Thyroid gland (tissue), 4 donors: ENCODE measurements around the gene ACD. TPM values are rescaled to one million over a fixed set of nuclear protein-coding genes. Genes with fewer than 3 reads are reported as not detected.

ENCODE experiments used
- DNase-seq, 2 donors: peaks; one replicate each; pipeline ENCODE4 v3.0.0-alpha.2; 2019
- H3K27ac ChIP-seq, 3 donors: fragments of 200-600 bp; sonication (generic); 1 replicate in 2 of 3; 2 replicates in 1 of 3; pipeline ENCODE4 v1.5.1; 2016 to 2019; ENCODE audit warnings: mild to moderate bottlenecking in 1 of 3, moderate library complexity in 1 of 3
- H3K27me3 ChIP-seq: fragments of 200-600 bp; sonication (generic); one replicate; pipeline ENCODE4 v1.5.1; 2019
- H3K36me3 ChIP-seq, 2 donors: fragments of 200-600 bp; sonication (generic); one replicate each; pipeline ENCODE4 v1.5.1; 2016 to 2019
- H3K4me1 ChIP-seq, 2 donors: fragments of 200-600 bp; sonication (generic); one replicate each; pipeline ENCODE4 v1.5.1; 2017 to 2019
- H3K4me3 ChIP-seq, 3 donors: fragments of 200-600 bp; sonication (generic); replicated peaks in 1 of 3; 1 replicate in 2 of 3; 2 replicates in 1 of 3; pipeline ENCODE4 v1.5.1; 2016; ENCODE audit warnings: mild to moderate bottlenecking in 1 of 3
- H3K9me3 ChIP-seq: fragments of 200-600 bp; sonication (generic); one replicate; pipeline ENCODE4 v1.5.1; 2017
- CTCF ChIP-seq, 6 experiments: fragments of 200-600 bp in 3 of 6; fragments of 450-650 bp in 3 of 6; sonication (generic) in 3 of 6; IDR thresholded peaks; one replicate each; pipeline ENCODE4 v1.5.1; 2016 to 2019; ENCODE audit warnings: antibody characterized with exemption in 6 of 6, mild to moderate bottlenecking in 2 of 6, inconsistent platforms in 1 of 6, moderate library complexity in 1 of 6
- POLR2A ChIP-seq, 2 donors: fragments of 450-650 bp; IDR thresholded peaks; one replicate each; pipeline ENCODE4 v1.6.1; 2017; ENCODE audit warnings: antibody characterized with exemption in 2 of 2, mild to moderate bottlenecking in 2 of 2, moderate library complexity in 1 of 2
- WGBS, 2 donors: methylation state at CpG; one replicate each; pipeline ENCODE4 v1.1.5; 2017; 5-methylcytosine and 5-hydroxymethylcytosine counted together
- intact Hi-C: fragments of 100-400 bp; cut with DNase I; formaldehyde crosslinking; loops from one replicate; pipeline ENCODE4 v1.15.1; 2023
- total RNA-seq, 4 donors: library from RNA; depleted of rRNA; stranded (reverse); fragments of >200 nt; gene quantifications; one replicate each; pipeline ENCODE4 v1.2.3, GENCODE V29; 2016

The ACD gene
- total RNA-seq, 4 donors from 2014 or later, result 9.3 to 28.7 (median 21.5) TPM

- WGBS, 2 donors, result 91 to 97% methylated on average over 10 of the region's 10 CpGs
- TF ChIP-seq CTCF (IDR thresholded peaks at IDR 0.05) (no peak), POLR2A (IDR thresholded peaks at IDR 0.05) (no peak)
- no peaks in the 10 kb centered on the region for H3K27me3 ChIP-seq
- DNase-seq, result no peak
- no peak overlapping the region for H3K4me3 ChIP-seq
- peaks cover 13 to 39% of the 10 kb centered on the region in 2 donors for H3K4me1 ChIP-seq
- intact Hi-C loops, result loop anchor here (5.0 kb wide), 1 partner anchor 122 kb away; no protein-coding TSS in a partner anchor
- H3K9me3 ChIP-seq, result no peaks in the 10 kb centered on the region
- H3K27ac ChIP-seq, result no peak overlapping the region
- no peaks in the 10 kb centered on the region for H3K36me3 ChIP-seq
These were observed 20.2 kb upstream of the ACD start for GRCh38 chr16:67679935-67680897.

DNA sequence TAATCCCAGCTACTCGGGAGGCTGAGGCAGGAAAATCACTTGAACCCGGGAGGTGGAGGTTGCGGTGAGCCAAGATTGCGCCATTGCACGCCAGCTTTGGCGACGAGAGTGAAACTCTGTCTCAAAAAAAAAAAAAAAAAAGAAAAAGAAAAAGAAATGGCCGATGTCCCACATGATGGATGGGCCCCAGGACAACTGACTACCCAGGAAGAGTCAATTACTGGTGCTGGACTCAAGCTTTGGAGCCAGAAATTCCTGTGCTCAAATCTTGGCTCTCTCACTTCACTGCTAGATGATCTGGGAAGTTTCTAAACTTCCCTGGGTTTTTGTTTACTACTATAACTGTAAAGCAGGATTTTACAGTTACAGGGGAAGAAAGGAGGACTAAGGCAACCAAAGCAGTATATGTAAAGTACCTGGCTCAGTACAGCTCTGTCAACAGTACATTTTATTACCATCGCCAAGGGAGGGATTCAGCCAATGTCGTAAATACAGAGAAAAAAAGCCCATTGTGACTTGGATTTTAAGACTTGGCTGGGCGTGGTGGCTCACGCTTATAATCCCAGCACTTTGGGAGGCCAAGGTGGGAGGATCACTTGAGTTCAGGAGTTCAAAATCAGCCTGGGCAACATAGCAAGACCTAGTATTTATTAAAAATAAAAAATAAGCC, 18.4 kb upstream of the ACD start:
- Histone ChIP-seq H3K4me1 (peaks cover 26 to 43% of the 10 kb centered on the region in 2 donors), H3K9me3 (no peaks in the 10 kb centered on the region), H3K36me3 (no peaks in the 10 kb centered on the region), H3K4me3 (no peak overlapping the region), H3K27me3 (no peaks in the 10 kb centered on the region), H3K27ac (no peak overlapping the region)
- no peak for DNase-seq
- intact Hi-C loops, result loop anchor here (5.0 kb wide), 1 partner anchor 124 kb away; no protein-coding TSS in a partner anchor
- 93 to 94% methylated on average over 12 of the region's 12 CpGs for WGBS, 2 donors
- no peak for TF ChIP-seq CTCF (IDR thresholded peaks at IDR 0.05)

DNA sequence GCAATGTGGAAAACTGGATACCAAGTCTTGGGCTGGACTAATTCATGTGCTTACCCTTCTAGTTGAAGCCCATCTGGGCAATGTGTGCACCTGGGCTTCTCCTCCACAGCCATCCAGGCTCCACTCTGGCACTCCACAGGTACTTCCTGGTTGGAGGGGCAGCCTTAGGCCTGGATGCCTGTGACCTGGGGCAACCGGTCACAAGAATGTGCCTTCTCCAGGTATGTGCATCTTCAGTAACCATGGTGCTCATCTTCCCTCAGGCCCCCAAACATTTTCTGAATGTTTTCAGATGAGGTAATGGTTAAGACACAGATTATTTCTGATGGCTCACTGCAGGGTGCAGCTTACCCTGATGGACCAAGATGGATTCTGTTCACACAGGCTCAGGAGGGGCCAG, 17.7 kb upstream of the ACD start:
- Histone ChIP-seq H3K9me3 (no peaks in the 10 kb centered on the region), H3K36me3 (no peaks in the 10 kb centered on the region), H3K27ac (no peak overlapping the region), H3K4me3 (no peak overlapping the region), H3K27me3 (no peaks in the 10 kb centered on the region), H3K4me1 (peaks cover 34 to 51% of the 10 kb centered on the region in 2 donors)
- 100% methylated on average over 1 of the region's 1 CpG for WGBS, 2 donors
- no peak for DNase-seq
- TF ChIP-seq CTCF (IDR thresholded peaks at IDR 0.05) (no peak), POLR2A (IDR thresholded peaks at IDR 0.05) (no peak)
- intact Hi-C loops, result loop anchor here (5.0 kb wide), 1 partner anchor 125 kb away; no protein-coding TSS in a partner anchor

GRCh38 chr16:67676939-67677338, 16.9 kb upstream of the ACD start:
- TF ChIP-seq CTCF (IDR thresholded peaks at IDR 0.05) (no peak), POLR2A (IDR thresholded peaks at IDR 0.05) (no peak)
- Histone ChIP-seq H3K36me3 (no peaks in the 10 kb centered on the region), H3K27me3 (no peaks in the 10 kb centered on the region), H3K4me1 (peaks cover 41 to 58% of the 10 kb centered on the region in 2 donors), H3K4me3 (no peak overlapping the region), H3K27ac (peak overlapping the region in 2 of 3 donors; percentile 0 to 22), H3K9me3 (no peaks in the 10 kb centered on the region)
- intact Hi-C loops, result loop anchor here (5.0 kb wide), 1 partner anchor 125 kb away; no protein-coding TSS in a partner anchor
- DNase-seq, result peak in 1 of 2 donors; percentile 17
- WGBS, 2 donors, result 41 to 45% methylated on average over 8 of the region's 8 CpGs
